Keratinocyte (primary cell): ENCODE measurements around the gene NUDT1. TPM values are rescaled to one million over a fixed set of nuclear protein-coding genes. Genes with fewer than 3 reads are reported as not detected.

Experiments used
- DNase-seq: peaks from one replicate; pipeline ENCODE4 v3.0.0-alpha.2; 2011; ENCODE audit warnings: low read depth, missing footprints, low spot score
- FAIRE-seq: peaks from 2 replicates; lab custom pipeline; 2011; peaks lifted over from hg19 to GRCh38; lab: Jason Lieb, UNC
- H2AFZ ChIP-seq: 2 replicates; pipeline ENCODE4 v1.6.0; 2012; ENCODE audit warnings: low read length, control low read depth, inconsistent platforms; ENCODE audit not compliant: control insufficient read depth
- H3K27ac ChIP-seq: 2 replicates; pipeline ENCODE4 v1.5.1; 2011; ENCODE audit warnings: low read length; ENCODE audit not compliant: control insufficient read depth, insufficient read depth
- H3K27me3 ChIP-seq: 3 replicates; pipeline ENCODE4 v1.6.0; 2011; ENCODE audit warnings: low read length; ENCODE audit not compliant: control insufficient read depth, insufficient read depth; ENCODE audit errors: extremely low read depth
- H3K36me3 ChIP-seq, 2 experiments: 2 replicates in 1 of 2; 3 replicates in 1 of 2; pipeline ENCODE4 v1.5.1; 2011; ENCODE audit warnings: low read length in 2 of 2, mild to moderate bottlenecking in 1 of 2; ENCODE audit not compliant: control insufficient read depth in 2 of 2, insufficient read depth in 2 of 2; ENCODE audit errors: extremely low read depth in 1 of 2
- H3K4me1 ChIP-seq: 3 replicates; pipeline ENCODE4 v1.5.1; 2011; ENCODE audit warnings: low read length; ENCODE audit not compliant: control insufficient read depth, insufficient read depth; ENCODE audit errors: extremely low read depth
- H3K4me2 ChIP-seq: 3 replicates; pipeline ENCODE4 v1.6.0; 2011; ENCODE audit warnings: low read depth, low read length; ENCODE audit not compliant: control insufficient read depth, insufficient read depth; ENCODE audit errors: extremely low read depth
- H3K4me3 ChIP-seq, 3 experiments: fragments of 200-600 bp in 1 of 3; sonication (generic) in 1 of 3; 2 replicates in 2 of 3; 3 replicates in 1 of 3; pipeline ENCODE4 v1.5.1; 2011 to 2016; ENCODE audit warnings: low read length in 3 of 3, mild to moderate bottlenecking in 3 of 3, control low read depth in 2 of 3, inconsistent platforms in 1 of 3, low read depth in 1 of 3, mixed read lengths in 1 of 3, mixed run types in 1 of 3, moderate library complexity in 1 of 3; ENCODE audit not compliant: control insufficient read depth in 2 of 3, insufficient read depth in 2 of 3; ENCODE audit errors: extremely low read depth in 1 of 3
- H3K79me2 ChIP-seq: 2 replicates; pipeline ENCODE4 v1.6.0; 2012; ENCODE audit warnings: low read length; ENCODE audit not compliant: control insufficient read depth, insufficient read depth
- H3K9ac ChIP-seq: 3 replicates; pipeline ENCODE4 v1.6.0; 2011; ENCODE audit warnings: low read length; ENCODE audit not compliant: control insufficient read depth, insufficient read depth; ENCODE audit errors: extremely low read depth
- H3K9me1 ChIP-seq: 3 replicates; pipeline ENCODE4 v1.6.0; 2011; ENCODE audit warnings: low read length; ENCODE audit not compliant: control insufficient read depth, insufficient read depth; ENCODE audit errors: extremely low read depth
- H3K9me3 ChIP-seq: 2 replicates; pipeline ENCODE4 v1.5.1; 2012; ENCODE audit warnings: low read depth, low read length; ENCODE audit not compliant: control insufficient read depth
- H4K20me1 ChIP-seq: 3 replicates; pipeline ENCODE4 v1.6.0; 2011; ENCODE audit warnings: low read length; ENCODE audit not compliant: control insufficient read depth, insufficient read depth; ENCODE audit errors: extremely low read depth
- CTCF ChIP-seq, 3 experiments: IDR thresholded peaks in 1 of 3; conservative IDR thresholded peaks in 1 of 3; optimal IDR thresholded peaks in 1 of 3; 2 replicates in 2 of 3; 3 replicates in 1 of 3; pipeline versions ENCODE3 to v1.5.1; 2011; ENCODE audit warnings: low read length in 3 of 3, mild to moderate bottlenecking in 3 of 3, moderate library complexity in 2 of 3, control low read depth in 1 of 3, inconsistent platforms in 1 of 3; ENCODE audit not compliant: insufficient read depth in 2 of 3; ENCODE audit errors: extremely low read depth in 1 of 3
- EZH2 ChIP-seq: IDR thresholded peaks from one replicate; pipeline ENCODE4 v1.6.1; 2012; ENCODE audit warnings: inconsistent platforms, mild to moderate bottlenecking, low read length, moderate library complexity
- dilution Hi-C: fragments of 300-500 bp; cut with MboI; formaldehyde crosslinking; loops from one replicate; pipeline ENCODE4 v1.7.0; 2020; ENCODE audit warnings: low sequenced_read_pairs; ENCODE audit not compliant: extremely low pct_ligation_motif_present
- polyA plus RNA-seq, 5 experiments: library from polyadenylated mRNA; depleted of rRNA in 3 of 5; stranded (reverse) in 3 of 5; stranded (forward) in 1 of 5; unstranded in 1 of 5; fragments of >200 nt; gene quantifications; 1 replicate in 1 of 5; 2 replicates in 3 of 5; 3 replicates in 1 of 5; pipeline versions ENCODE4 v1.2.1 to v1.2.3, GENCODE V29; 2011 to 2012; ENCODE audit warnings: missing spikeins in 2 of 5, low read depth in 1 of 5, low replicate concordance in 1 of 5

Gene NUDT1
- polyA plus RNA-seq, 1 donor (not counting 4 experiments of a cell fraction or from before 2014, with no cell fraction given) = 21.9 TPM

DNA sequence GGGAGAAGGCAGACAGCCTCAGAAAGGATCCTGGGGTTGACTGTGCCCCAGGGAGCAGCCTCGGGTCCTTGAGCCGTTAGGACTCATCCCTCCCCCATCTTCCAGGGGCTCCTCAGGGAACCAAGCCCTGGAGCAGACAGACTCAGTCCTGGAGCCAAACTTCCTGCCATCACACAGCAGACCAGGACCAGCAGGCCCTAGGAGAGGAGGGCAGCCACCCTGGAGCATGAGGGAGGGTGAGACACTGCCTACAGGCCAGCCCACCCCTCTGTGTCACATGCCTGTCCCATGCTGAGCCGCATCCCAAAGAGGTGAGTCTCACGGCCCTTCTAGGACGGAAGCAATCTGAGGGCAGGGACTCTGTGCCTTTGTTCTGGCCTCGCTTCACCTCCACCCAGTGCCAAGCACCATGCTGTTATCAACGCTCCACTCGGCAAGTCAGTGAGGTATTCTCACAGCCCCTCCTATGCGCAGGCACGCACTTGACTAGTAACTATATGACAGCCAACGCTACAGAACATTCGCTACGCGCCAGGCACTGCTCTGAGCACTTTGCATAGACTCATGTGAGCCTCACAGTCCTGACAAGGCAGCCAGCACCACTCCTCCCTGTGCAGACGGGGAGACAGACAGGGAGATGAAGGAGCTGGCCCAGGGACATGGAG, 28.3 kb upstream of the NUDT1 start:
- DNase-seq = no peak
- FAIRE-seq = no peak
- Histone ChIP-seq H3K27me3 (no peaks in the 10 kb centered on the region), H3K9ac (no peak overlapping the region), H4K20me1 (peaks cover 2% of the 10 kb centered on the region), H3K4me3 (no peak overlapping the region), H3K27ac (no peak overlapping the region), H3K4me2 (no peak overlapping the region), H3K9me1 (no peaks in the 10 kb centered on the region), H2AFZ (no peak overlapping the region), H3K4me1 (no peaks in the 10 kb centered on the region), H3K9me3 (no peaks in the 10 kb centered on the region), H3K79me2 (no peaks in the 10 kb centered on the region), H3K36me3 (peaks cover 31 to 57% of the 10 kb centered on the region in 2 experiments)
- no peak for TF ChIP-seq CTCF (optimal IDR thresholded peaks at IDR 0.05 in 1 of 3, IDR thresholded peaks at IDR 0.05 in 1 of 3, conservative IDR thresholded peaks at IDR 0.05 in 1 of 3; ENCODE audit: extremely low read depth in 1 of 3, insufficient read depth in 2 of 3, low read length in 3 of 3)
- TF ChIP-seq EZH2 = no peak
- dilution Hi-C loops = no loop called here

DNA sequence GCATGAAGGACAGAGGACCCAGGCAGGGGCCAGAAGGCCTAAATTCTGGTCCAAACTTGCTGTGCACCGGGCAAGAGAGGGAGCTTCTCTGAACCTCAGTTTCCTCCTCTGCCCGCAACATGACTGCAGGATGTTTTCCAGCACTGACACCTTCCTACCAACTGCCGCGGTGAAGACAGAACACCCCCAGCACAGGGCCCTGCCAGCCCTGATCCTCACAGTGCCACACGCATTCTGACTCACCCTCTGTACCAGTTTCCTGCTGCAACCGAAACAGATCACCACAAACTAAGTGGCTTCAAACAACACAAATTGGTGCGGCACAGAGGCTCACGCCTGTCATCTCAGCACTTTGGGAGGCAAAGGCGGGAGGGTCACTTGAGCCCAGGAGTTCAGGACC, 27.4 kb upstream of the NUDT1 start:
- Histone ChIP-seq H3K9ac (no peak overlapping the region), H3K27ac (no peak overlapping the region), H3K4me3 (no peak overlapping the region), H3K9me1 (no peaks in the 10 kb centered on the region), H3K79me2 (no peaks in the 10 kb centered on the region), H3K4me1 (no peaks in the 10 kb centered on the region), H3K36me3 (peaks cover 28 to 51% of the 10 kb centered on the region in 2 experiments), H4K20me1 (no peaks in the 10 kb centered on the region), H3K27me3 (no peaks in the 10 kb centered on the region), H3K4me2 (no peak overlapping the region), H3K9me3 (no peaks in the 10 kb centered on the region), H2AFZ (no peak overlapping the region)
- DNase-seq (no peak), FAIRE-seq (no peak)
- TF ChIP-seq EZH2 (no peak), CTCF (optimal IDR thresholded peaks at IDR 0.05 in 1 of 3, IDR thresholded peaks at IDR 0.05 in 1 of 3, conservative IDR thresholded peaks at IDR 0.05 in 1 of 3; ENCODE audit: extremely low read depth in 1 of 3, insufficient read depth in 2 of 3, low read length in 3 of 3) (no peak)
- dilution Hi-C loops = no loop called here
